ENCODE measurements around the gene MAST4.
"Not testable (repeated sequence)": the region's sequence is repeated elsewhere in the genome, so short reads cannot be mapped to it uniquely, and the experiment has no call there.

Gene MAST4

GRCh38 chr5:67163863-67164595, 567.8 kb downstream of the MAST4 start:
- no peak for DNase-seq (ENCODE audit: low read depth)

- DNase-seq (ENCODE audit: low read depth), result no peak
Measured at GRCh38 chr5:67164856-67165525, 568.8 kb downstream of the MAST4 start.

- peak; percentile 54 for DNase-seq (ENCODE audit: low read depth)
Measured at GRCh38 chr5:67165526-67166459, 569.6 kb downstream of the MAST4 start.

- DNase-seq (ENCODE audit: low read depth), result peak; percentile 43
Measured at GRCh38 chr5:67166460-67167285, 570.5 kb downstream of the MAST4 start.

GRCh38 chr5:67168069-67168468, 571.9 kb downstream of the MAST4 start:
- DNase-seq (ENCODE audit: low read depth), result no peak

GRCh38 chr5:67170767-67171166, 574.6 kb downstream of the MAST4 start:
- DNase-seq (ENCODE audit: low read depth), result no peak

- DNase-seq (ENCODE audit: low read depth), result not testable (repeated sequence)
Measured at GRCh38 chr5:67173351-67173750, 577.2 kb downstream of the MAST4 start.

- no peak for DNase-seq (ENCODE audit: low read depth)
Measured at GRCh38 chr5:67173959-67174358, 577.8 kb downstream of the MAST4 start.

GRCh38 chr5:67176936-67177335, 580.7 kb downstream of the MAST4 start:
- no peak for DNase-seq (ENCODE audit: low read depth)

GRCh38 chr5:67178085-67178484, 581.9 kb downstream of the MAST4 start:
- no peak for DNase-seq (ENCODE audit: low read depth)

- DNase-seq (ENCODE audit: low read depth), result no peak
Measured at GRCh38 chr5:67178966-67179365, 582.8 kb downstream of the MAST4 start.

- DNase-seq (ENCODE audit: low read depth), result no peak
Measured at GRCh38 chr5:67179697-67180361, 583.6 kb downstream of the MAST4 start.

- DNase-seq (ENCODE audit: low read depth), result no peak
Measured at GRCh38 chr5:67181648-67182221, 585.5 kb downstream of the MAST4 start.

GRCh38 chr5:67182301-67182790, 586.2 kb downstream of the MAST4 start:
- no peak for DNase-seq (ENCODE audit: low read depth)

GRCh38 chr5:67183859-67184258, 587.7 kb downstream of the MAST4 start:
- DNase-seq (ENCODE audit: low read depth), result no peak

- no peak for DNase-seq (ENCODE audit: low read depth)
Measured at GRCh38 chr5:67187006-67187715, 591.0 kb downstream of the MAST4 start.

- DNase-seq (ENCODE audit: low read depth), result no peak
Measured at GRCh38 chr5:67188274-67189078, 592.3 kb downstream of the MAST4 start.

- no peak for DNase-seq (ENCODE audit: low read depth)
Measured at GRCh38 chr5:67189079-67189354, 592.8 kb downstream of the MAST4 start.

GRCh38 chr5:67189931-67190330, 593.7 kb downstream of the MAST4 start:
- DNase-seq (ENCODE audit: low read depth), result no peak

All from stimulated activated CD4-positive, alpha-beta T cell treated with anti-CD3 and anti-CD28 coated beads, Interleukin-2, amount 100 ng/mL, for 4 hours (primary cell).